Upper lobe of left lung (tissue), 6 donors: Measurements from ENCODE around the gene COL23A1. TPM values are rescaled to one million over a fixed set of nuclear protein-coding genes. Genes with fewer than 3 reads are reported as not detected.

Source experiments
- ATAC-seq, 2 donors: fragments of 200-7000 bp; cut with Tn5 transposase; one replicate each; pipeline ENCODE4 v1.9.1; 2022; ENCODE audit warnings: mild to moderate bottlenecking in 2 of 2, moderate library complexity in 2 of 2; ENCODE audit not compliant: low FRiP score in 2 of 2
- DNase-seq, 2 donors: peaks; one replicate each; pipeline ENCODE4 v3.0.0-alpha.2; 2019 to 2020
- H3K27ac ChIP-seq, 4 donors: fragments of 200-600 bp; sonication (generic); one replicate each; pipeline ENCODE4 v1.5.1; 2016 to 2019
- H3K27me3 ChIP-seq, 4 donors: fragments of 200-600 bp; sonication (generic); one replicate each; pipeline ENCODE4 v1.5.1; 2017 to 2019
- H3K36me3 ChIP-seq, 4 donors: fragments of 200-600 bp; sonication (generic); one replicate each; pipeline ENCODE4 v1.5.1; 2016 to 2019
- H3K4me1 ChIP-seq, 4 donors: fragments of 200-600 bp; sonication (generic); one replicate each; pipeline ENCODE4 v1.5.1; 2018 to 2019
- H3K4me3 ChIP-seq, 4 donors: fragments of 200-600 bp; sonication (generic); one replicate each; pipeline ENCODE4 v1.5.1; 2017 to 2019; ENCODE audit warnings: mild to moderate bottlenecking in 2 of 4, moderate library complexity in 1 of 4
- H3K9me3 ChIP-seq, 4 donors: fragments of 200-600 bp; sonication (generic); one replicate each; pipeline ENCODE4 v1.5.1; 2018 to 2019
- EP300 ChIP-seq, 4 donors: sonication (generic); formaldehyde crosslinking; IDR thresholded peaks; one replicate each; pipeline ENCODE4 v1.5.1; 2017; ENCODE audit warnings: antibody characterized with exemption in 4 of 4, control low read depth in 2 of 4
- POLR2A ChIP-seq, 4 donors: fragments of 450-650 bp; IDR thresholded peaks; one replicate each; pipeline ENCODE4 v1.5.1; 2016 to 2017; ENCODE audit warnings: antibody characterized with exemption in 4 of 4, mild to moderate bottlenecking in 2 of 4
- POLR2AphosphoS5 ChIP-seq, 2 donors: sonication (generic); formaldehyde crosslinking; IDR thresholded peaks; one replicate each; pipeline ENCODE4 v1.5.1; 2017; ENCODE audit warnings: antibody characterized with exemption in 2 of 2
- WGBS, 2 donors: methylation state at CpG; one replicate each; pipeline ENCODE4 v1.1.5; 2017 to 2018; 5-methylcytosine and 5-hydroxymethylcytosine counted together
- total RNA-seq, 6 donors: library from RNA; depleted of rRNA in 4 of 6; stranded (reverse); fragments of >200 nt in 4 of 6; gene quantifications; one replicate each; pipeline versions ENCODE4 v1.1.0 to v1.2.1, GENCODE V29; 2016 to 2021
- TF ChIP-seq, protein P1 (sequence below), 6 experiments: fragments of 450-650 bp in 4 of 6; fragments of 200-600 bp in 2 of 6; sonication (generic) in 2 of 6; IDR thresholded peaks; one replicate each; pipeline ENCODE4 v1.5.1; 2016 to 2019; ENCODE audit warnings: antibody characterized with exemption in 6 of 6
- donor health status: DM: no; HTN: no; CAD: no; lungs with moderate emphysema.
- donor health status: DM: no; HTN: yes; CAD: no; lungs with severe emphysema.

COL23A1 gene
- total RNA-seq, 6 donors from 2014 or later, result 0.61 to 3.1 (median 1.5) TPM

DNA sequence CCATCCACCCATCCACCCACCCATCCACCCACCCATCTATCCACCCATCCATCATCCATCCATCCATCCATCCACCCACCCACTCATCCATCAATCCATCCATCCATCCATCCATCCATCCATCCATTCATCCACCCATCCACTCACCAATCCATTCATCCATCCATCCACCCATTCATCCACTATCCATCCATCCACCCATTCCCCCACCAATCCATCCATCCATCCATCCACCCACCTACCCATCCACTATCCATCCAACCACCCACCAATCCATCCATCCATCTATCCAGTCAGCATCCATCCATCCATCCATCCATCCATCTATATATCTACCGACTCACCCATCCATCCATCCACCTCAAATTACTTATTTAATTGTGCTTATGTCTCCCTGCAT, 320.7 kb downstream of the COL23A1 start:
- no peak for ATAC-seq
- H3K27me3 ChIP-seq, result no peaks in the 10 kb centered on the region
- H3K4me3 ChIP-seq, result no peak overlapping the region
- no peaks in the 10 kb centered on the region for H3K9me3 ChIP-seq
- peaks cover 0 to 4% (median under 1%) of the 10 kb centered on the region in 4 donors for H3K4me1 ChIP-seq
- no peak for DNase-seq
- no peak for TF ChIP-seq EP300 (IDR thresholded peaks at IDR 0.05)
- TF ChIP-seq POLR2A (IDR thresholded peaks at IDR 0.05), result no peak
- TF ChIP-seq, protein P1, sequence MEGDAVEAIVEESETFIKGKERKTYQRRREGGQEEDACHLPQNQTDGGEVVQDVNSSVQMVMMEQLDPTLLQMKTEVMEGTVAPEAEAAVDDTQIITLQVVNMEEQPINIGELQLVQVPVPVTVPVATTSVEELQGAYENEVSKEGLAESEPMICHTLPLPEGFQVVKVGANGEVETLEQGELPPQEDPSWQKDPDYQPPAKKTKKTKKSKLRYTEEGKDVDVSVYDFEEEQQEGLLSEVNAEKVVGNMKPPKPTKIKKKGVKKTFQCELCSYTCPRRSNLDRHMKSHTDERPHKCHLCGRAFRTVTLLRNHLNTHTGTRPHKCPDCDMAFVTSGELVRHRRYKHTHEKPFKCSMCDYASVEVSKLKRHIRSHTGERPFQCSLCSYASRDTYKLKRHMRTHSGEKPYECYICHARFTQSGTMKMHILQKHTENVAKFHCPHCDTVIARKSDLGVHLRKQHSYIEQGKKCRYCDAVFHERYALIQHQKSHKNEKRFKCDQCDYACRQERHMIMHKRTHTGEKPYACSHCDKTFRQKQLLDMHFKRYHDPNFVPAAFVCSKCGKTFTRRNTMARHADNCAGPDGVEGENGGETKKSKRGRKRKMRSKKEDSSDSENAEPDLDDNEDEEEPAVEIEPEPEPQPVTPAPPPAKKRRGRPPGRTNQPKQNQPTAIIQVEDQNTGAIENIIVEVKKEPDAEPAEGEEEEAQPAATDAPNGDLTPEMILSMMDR (IDR thresholded peaks at IDR 0.05), result no peak
- no peak for TF ChIP-seq POLR2AphosphoS5 (IDR thresholded peaks at IDR 0.05)
- no peaks in the 10 kb centered on the region for H3K36me3 ChIP-seq
- WGBS, 2 donors, result 98 to 100% methylated on average over 1 of the region's 1 CpG
- no peak overlapping the region for H3K27ac ChIP-seq

DNA sequence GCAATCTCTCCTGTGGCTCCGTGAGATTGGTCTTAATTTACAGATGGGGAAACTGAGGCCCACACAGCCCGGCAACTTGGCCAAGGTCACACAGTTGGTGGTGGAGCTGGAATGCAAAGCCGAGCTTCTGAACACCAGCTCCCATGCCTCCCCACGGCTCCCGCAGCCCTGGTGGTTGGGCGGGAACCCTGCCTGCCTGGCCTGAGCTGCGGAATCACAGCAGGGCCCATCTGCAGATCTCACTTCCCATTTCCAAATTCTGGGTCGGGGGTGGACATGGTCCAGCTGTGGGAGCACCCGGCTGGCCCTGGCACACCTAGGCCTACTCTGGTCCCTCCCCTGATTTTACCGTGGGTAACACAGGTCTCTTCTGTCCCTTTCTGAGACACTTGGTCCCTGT, 322.3 kb downstream of the COL23A1 start:
- no peaks in the 10 kb centered on the region for H3K36me3 ChIP-seq
- no peak for DNase-seq
- H3K4me3 ChIP-seq, result no peak overlapping the region
- H3K4me1 ChIP-seq, result no peaks in the 10 kb centered on the region
- no peak overlapping the region for H3K27ac ChIP-seq
- H3K27me3 ChIP-seq, result no peaks in the 10 kb centered on the region
- TF ChIP-seq, protein P1 (IDR thresholded peaks at IDR 0.05), result no peak
- TF ChIP-seq POLR2AphosphoS5 (IDR thresholded peaks at IDR 0.05), result no peak
- no peak for TF ChIP-seq POLR2A (IDR thresholded peaks at IDR 0.05)
- TF ChIP-seq EP300 (IDR thresholded peaks at IDR 0.05), result no peak
- ATAC-seq, result no peak
- H3K9me3 ChIP-seq, result no peaks in the 10 kb centered on the region
- 77 to 88% methylated on average over 7 to 10 of the region's 10 CpGs for WGBS, 2 donors

DNA sequence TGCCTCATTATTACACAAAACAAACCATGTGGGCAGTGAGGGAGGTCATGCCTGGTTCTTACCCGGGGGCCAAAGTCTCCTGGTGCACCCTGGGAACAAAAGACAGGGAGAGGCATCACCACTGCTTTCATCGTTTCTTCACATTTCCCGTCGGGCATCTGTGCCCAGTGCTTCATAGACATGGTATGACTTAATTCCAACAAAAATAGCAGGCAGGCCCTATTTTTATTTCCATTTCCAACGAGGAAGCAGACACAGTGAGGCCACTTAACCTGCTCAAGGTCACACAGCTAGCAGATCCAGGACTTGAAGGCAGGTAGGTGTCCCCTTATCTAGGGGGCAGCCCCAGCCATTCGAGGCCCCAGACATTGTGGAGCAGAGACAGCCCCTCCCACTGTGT, 322.9 kb downstream of the COL23A1 start:
- Histone ChIP-seq H3K4me1 (no peaks in the 10 kb centered on the region), H3K4me3 (no peak overlapping the region), H3K9me3 (no peaks in the 10 kb centered on the region), H3K27me3 (no peaks in the 10 kb centered on the region), H3K36me3 (no peaks in the 10 kb centered on the region), H3K27ac (no peak overlapping the region)
- TF ChIP-seq POLR2AphosphoS5 (IDR thresholded peaks at IDR 0.05) (no peak), EP300 (IDR thresholded peaks at IDR 0.05) (no peak), POLR2A (IDR thresholded peaks at IDR 0.05) (no peak)
- TF ChIP-seq, protein P1 (IDR thresholded peaks at IDR 0.05), result no peak
- DNase-seq (no peak), ATAC-seq (no peak)
- WGBS, 2 donors, result 73% methylated on average over 4 to 6 of the region's 6 CpGs

DNA sequence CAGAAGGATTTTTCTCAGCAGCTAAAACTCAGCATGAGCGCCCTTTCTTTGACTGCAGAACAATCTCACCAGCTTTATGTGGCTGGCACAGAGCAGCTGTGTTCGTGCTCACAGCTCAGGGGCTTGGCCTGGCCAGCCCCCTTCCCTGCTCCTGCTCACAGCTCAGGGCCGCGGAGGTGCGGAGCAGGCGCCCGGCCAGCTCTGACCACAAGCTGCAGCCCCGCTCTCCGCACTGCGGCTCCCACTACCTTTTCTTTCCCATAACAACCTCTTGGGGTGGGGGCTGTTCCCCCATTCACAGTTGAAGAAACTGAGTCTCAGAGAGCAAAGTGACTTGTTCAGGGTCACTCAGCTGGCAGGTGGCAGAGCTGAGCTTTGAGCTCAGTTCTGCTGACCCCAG, 323.6 kb downstream of the COL23A1 start:
- no peak overlapping the region for H3K27ac ChIP-seq
- 89 to 91% methylated on average over 9 to 10 of the region's 10 CpGs for WGBS, 2 donors
- no peaks in the 10 kb centered on the region for H3K27me3 ChIP-seq
- H3K4me3 ChIP-seq, result no peak overlapping the region
- ATAC-seq, result no peak
- no peak for TF ChIP-seq POLR2A (IDR thresholded peaks at IDR 0.05)
- TF ChIP-seq, protein P1 (IDR thresholded peaks at IDR 0.05), result no peak
- TF ChIP-seq POLR2AphosphoS5 (IDR thresholded peaks at IDR 0.05), result no peak
- TF ChIP-seq EP300 (IDR thresholded peaks at IDR 0.05), result no peak
- no peaks in the 10 kb centered on the region for H3K4me1 ChIP-seq
- no peaks in the 10 kb centered on the region for H3K36me3 ChIP-seq
- H3K9me3 ChIP-seq, result no peaks in the 10 kb centered on the region
- DNase-seq, result no peak

DNA sequence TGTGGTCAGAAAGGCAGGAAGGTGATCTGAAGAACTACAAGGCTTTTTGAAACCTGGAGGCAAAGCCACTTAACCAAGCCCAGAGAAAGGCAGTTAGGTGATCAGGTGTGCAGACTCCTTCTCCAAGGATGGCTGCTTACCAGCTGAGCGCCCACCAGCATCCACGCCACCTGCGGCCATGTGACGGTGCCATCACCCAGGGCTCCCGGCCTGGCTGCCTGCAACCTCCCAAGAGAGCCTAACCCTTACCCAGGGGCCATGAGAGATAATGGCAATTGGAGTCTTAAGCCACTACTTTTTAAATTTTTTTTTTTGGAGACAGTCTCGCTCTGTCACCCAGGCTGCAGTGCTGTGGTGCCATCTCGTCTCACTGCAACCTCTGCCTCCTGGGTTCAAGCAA, 324.4 kb downstream of the COL23A1 start:
- WGBS, 2 donors, result 96 to 98% methylated on average over 6 to 7 of the region's 7 CpGs
- Histone ChIP-seq H3K27me3 (no peaks in the 10 kb centered on the region), H3K27ac (no peak overlapping the region), H3K4me1 (no peaks in the 10 kb centered on the region), H3K36me3 (no peaks in the 10 kb centered on the region), H3K4me3 (no peak overlapping the region), H3K9me3 (no peaks in the 10 kb centered on the region)
- TF ChIP-seq, protein P1 (IDR thresholded peaks at IDR 0.05), result no peak
- no peak for TF ChIP-seq POLR2AphosphoS5 (IDR thresholded peaks at IDR 0.05)
- TF ChIP-seq POLR2A (IDR thresholded peaks at IDR 0.05), result no peak
- no peak for TF ChIP-seq EP300 (IDR thresholded peaks at IDR 0.05)
- ATAC-seq (no peak), DNase-seq (no peak)
